ENCODE results near the gene PKNOX2. TPM values are rescaled to one million over a fixed set of nuclear protein-coding genes. Genes with fewer than 3 reads are reported as not detected.

The PKNOX2 gene
- total and polyA plus RNA-seq, 2 of the 8 experiments (the other 6 are each of a cell fraction or from before 2014, with no cell fraction given), result 2.0 TPM

GRCh38 chr11:125329786-125330185 lies 165.2 kb downstream of the PKNOX2 start:
- ChIA-PET CTCF (ENCODE audit: partially characterized antibody) (interaction anchor here (0.6 to 12.3 kb wide), 13 partner anchors 9 to 392 kb away, joined by 3 to 198 read pairs (median 3); no protein-coding TSS in a partner anchor), POLR2A (ENCODE audit: partially characterized antibody) (no interaction called here)
- no peak for DNase-seq (ENCODE audit: low read depth in 1 of 2, low spot score in 2 of 2)
- no peak overlapping the region for H2BK120ac ChIP-seq (replicated peaks; ENCODE audit: low read depth, low read length)
- H3K4me3 ChIP-seq (ENCODE audit: extremely low read depth in 1 of 4, insufficient read depth in 2 of 4, low read depth in 3 of 4, low read length in 4 of 4), result no peak overlapping the region
- no peaks in the 10 kb centered on the region for H3K79me2 ChIP-seq (ENCODE audit: control insufficient read depth in 1 of 2, insufficient read depth in 2 of 2, low read length in 2 of 2)
- H3K9ac ChIP-seq (replicated peaks in 1 of 4; ENCODE audit: extremely low read depth in 1 of 4, low read depth in 3 of 4, low read length in 3 of 4), result no peak overlapping the region
- no peaks in the 10 kb centered on the region; the same call in 1 of the 2 replicates for H3K23me2 ChIP-seq (ENCODE audit: low read depth, low read length)
- no peak overlapping the region for H2BK5ac ChIP-seq (ENCODE audit: low read depth, low read length)
- H2BK12ac ChIP-seq (ENCODE audit: low read depth, low read length), result peak overlapping the region; percentile 20; the same call in 1 of the 2 replicates
- no peak overlapping the region for H3K56ac ChIP-seq (replicated peaks; ENCODE audit: insufficient read length, low read depth, low read length)
- H3K36me3 ChIP-seq (ENCODE audit: control insufficient read depth in 2 of 4, insufficient read depth in 4 of 4, low read length in 3 of 4), result no peaks in the 10 kb centered on the region
- H3K9me3 ChIP-seq (ENCODE audit: insufficient read depth in 2 of 2, low read depth in 1 of 2, low read length in 1 of 2), result no peaks in the 10 kb centered on the region
- H3K4me2 ChIP-seq (ENCODE audit: insufficient read depth in 1 of 2, low read depth in 2 of 2, low read length in 2 of 2), result no peak overlapping the region
- H3K27ac ChIP-seq (ENCODE audit: low read depth, low read length), result no peak overlapping the region
- no peak overlapping the region for H4K5ac ChIP-seq (ENCODE audit: insufficient read length, low read depth, low read length)
- H3K4me1 ChIP-seq (replicated peaks in 1 of 4; ENCODE audit: control insufficient read depth in 3 of 4, insufficient read depth in 4 of 4, low read length in 3 of 4), result no peaks in the 10 kb centered on the region; a peak in 1 of 7 replicates
- H3K14ac ChIP-seq (ENCODE audit: insufficient read length), result no peak overlapping the region
- H2BK15ac ChIP-seq (ENCODE audit: low read length), result peak overlapping the region; percentile 49; the same call in 1 of the 2 replicates
- no peak overlapping the region for H3K4ac ChIP-seq (replicated peaks; ENCODE audit: insufficient read length, low read depth, low read length)
- 0 out of 2 replicates have a peak overlapping the region, but pooled peaks have one; percentile 36 for H2BK20ac ChIP-seq (ENCODE audit: low read length)
- H3K79me1 ChIP-seq (ENCODE audit: low read depth, low read length), result no peaks in the 10 kb centered on the region
- 92% methylated on average over 9 of the region's 9 CpGs; no CpG with 5 or more reads in 1 of the 2 experiments for WGBS, 2 experiments (ENCODE audit: extremely low coverage in 1 of 2, insufficient coverage in 1 of 2, insufficient read length in 1 of 2, insufficient replicate concordance in 2 of 2, low coverage in 1 of 2, low lambda C conversion rate in 2 of 2, missing lambda C conversion rate in 1 of 2)
- no peak overlapping the region for H2AFZ ChIP-seq (ENCODE audit: low read length)
- 0 out of 2 replicates have a peak overlapping the region, but pooled peaks have one; percentile 15 for H3K18ac ChIP-seq (ENCODE audit: extremely low read depth, low read length)
- no peak overlapping the region; the same call in 1 of the 2 replicates for H4K8ac ChIP-seq (ENCODE audit: extremely low read depth, insufficient read depth, low read length)
- no peak for FAIRE-seq
- H3K27me3 ChIP-seq (replicated peaks in 1 of 4; ENCODE audit: control insufficient read depth in 3 of 4, extremely low read depth in 1 of 4, insufficient read depth in 3 of 4, low read length in 3 of 4), result no peaks in the 10 kb centered on the region
- H4K20me1 ChIP-seq (replicated peaks in 1 of 2; ENCODE audit: control insufficient read depth in 1 of 2, insufficient read depth in 2 of 2, low read length in 2 of 2), result no peaks in the 10 kb centered on the region
- H2AK5ac ChIP-seq (ENCODE audit: low read depth, low read length), result no peak overlapping the region
- H4K91ac ChIP-seq (replicated peaks; ENCODE audit: insufficient read length, low read length), result no peak overlapping the region
- H3K23ac ChIP-seq (ENCODE audit: insufficient read length), result no peak overlapping the region
- TF ChIP-seq SIN3A (conservative IDR thresholded peaks at IDR 0.05 in 1 of 2, IDR thresholded peaks at IDR 0.05 in 1 of 2; ENCODE audit: low read depth in 1 of 2, low read length in 2 of 2), result no peak
- no peak for TF ChIP-seq BACH1 (IDR thresholded peaks at IDR 0.05; ENCODE audit: low read length)

Measured in H1 (cell line).